ENCODE measurements around the gene NDUFAF3. TPM values are rescaled to one million over a fixed set of nuclear protein-coding genes. Genes with fewer than 3 reads are reported as not detected.

The NDUFAF3 gene
- total and polyA plus RNA-seq, 2 donors (not counting 3 experiments of a cell fraction or from before 2014, with no cell fraction given) = 91.1 to 91.4 TPM

- TF ChIP-seq POLR2A (IDR thresholded peaks at IDR 0.05; ENCODE audit: low read depth, low read length) = no peak
- TF ChIP-seq MYC (IDR thresholded peaks at IDR 0.05; ENCODE audit: low read depth, low read length) = no peak
- Histone ChIP-seq H3K9ac (replicated peaks; ENCODE audit: extremely low read depth, insufficient read depth, low read length) (no peak overlapping the region), H3K9me1 (replicated peaks; ENCODE audit: control insufficient read depth, extremely low read depth, insufficient read depth, low read length) (no peaks in the 10 kb centered on the region), H3K36me3 (ENCODE audit: control insufficient read depth in 2 of 2, extremely low read depth in 1 of 2, insufficient read depth in 2 of 2, low read length in 2 of 2) (peaks cover 26 to 36% of the 10 kb centered on the region in 2 experiments), H3K4me2 (ENCODE audit: insufficient read depth, low read length) (no peak overlapping the region), H3K9me3 (replicated peaks; ENCODE audit: control insufficient read depth, insufficient read depth, low read length) (no peaks in the 10 kb centered on the region), H2AFZ (ENCODE audit: low read depth, low read length) (no peak overlapping the region), H3K79me2 (ENCODE audit: control insufficient read depth, insufficient read depth, low read length) (no peaks in the 10 kb centered on the region), H3K4me3 (replicated peaks in 1 of 3; ENCODE audit: insufficient read depth in 1 of 3, low read depth in 1 of 3, low read length in 3 of 3) (no peak overlapping the region), H3K27me3 (ENCODE audit: control insufficient read depth in 2 of 2, insufficient read depth in 2 of 2, low read length in 2 of 2) (no peaks in the 10 kb centered on the region), H4K20me1 (replicated peaks; ENCODE audit: control insufficient read depth, extremely low read depth, insufficient read depth, low read length) (no peaks in the 10 kb centered on the region), H3K27ac (ENCODE audit: insufficient read depth, low read depth, low read length) (no peak overlapping the region), H3K4me1 (ENCODE audit: control insufficient read depth, extremely low read depth, insufficient read depth, low read length) (peaks cover 4% of the 10 kb centered on the region)
- dilution Hi-C loops (cut with MboI; ENCODE audit: extremely low pct_ligation_motif_present, low sequenced_read_pairs) (no loop called here), intact Hi-C loops (cut with micrococcal nuclease) (no loop called here)
- DNase-seq (ENCODE audit: low read depth, low spot score) (no peak), FAIRE-seq (no peak)
- ChIA-PET POLR2A (no interaction called here), CTCF (no interaction called here)
- no TSS peak for BruUV-seq (replicated peaks)
Measured at GRCh38 chr3:48982686-48983085, 39.2 kb upstream of the NDUFAF3 start.

GRCh38 chr3:48983096-48983495, 38.8 kb upstream of the NDUFAF3 start:
- H3K9me1 ChIP-seq (replicated peaks; ENCODE audit: control insufficient read depth, extremely low read depth, insufficient read depth, low read length) = no peaks in the 10 kb centered on the region
- no TSS peak for BruUV-seq (replicated peaks)
- no peak for FAIRE-seq
- no peaks in the 10 kb centered on the region for H3K27me3 ChIP-seq (ENCODE audit: control insufficient read depth in 2 of 2, insufficient read depth in 2 of 2, low read length in 2 of 2)
- no peak for TF ChIP-seq POLR2AphosphoS5 (IDR thresholded peaks at IDR 0.05; ENCODE audit: insufficient read depth, low read depth, low read length)
- TF ChIP-seq JUN (IDR thresholded peaks at IDR 0.05; ENCODE audit: borderline replicate concordance, insufficient read depth, insufficient read length, low read depth) = no peak
- TF ChIP-seq CTCF (IDR thresholded peaks at IDR 0.05; ENCODE audit: extremely low read depth in 1 of 2, insufficient read depth in 1 of 2, low read depth in 1 of 2, low read length in 2 of 2) = no peak
- no peak for TF ChIP-seq EZH2 (IDR thresholded peaks at IDR 0.05; ENCODE audit: borderline replicate concordance, low read depth, low read length, severe bottlenecking)
- TF ChIP-seq MAX (IDR thresholded peaks at IDR 0.05; ENCODE audit: insufficient read depth, insufficient read length) = no peak
- no peak for TF ChIP-seq FOS (IDR thresholded peaks at IDR 0.05; ENCODE audit: borderline replicate concordance, insufficient read depth, low read length)
- no peak for TF ChIP-seq MYC (IDR thresholded peaks at IDR 0.05; ENCODE audit: low read depth, low read length)
- TF ChIP-seq POLR2A (IDR thresholded peaks at IDR 0.05; ENCODE audit: low read depth, low read length) = no peak
- no peak for TF ChIP-seq GATA2 (IDR thresholded peaks at IDR 0.05; ENCODE audit: insufficient read depth, insufficient read length, low read depth, low read length)
- no peak for DNase-seq (ENCODE audit: low read depth, low spot score)
- CTCF ChIA-PET = no interaction called here
- no peak overlapping the region for H3K4me3 ChIP-seq (replicated peaks in 1 of 3; ENCODE audit: insufficient read depth in 1 of 3, low read depth in 1 of 3, low read length in 3 of 3)
- no peaks in the 10 kb centered on the region for H3K9me3 ChIP-seq (replicated peaks; ENCODE audit: control insufficient read depth, insufficient read depth, low read length)
- no peak overlapping the region for H3K4me2 ChIP-seq (ENCODE audit: insufficient read depth, low read length)
- H3K27ac ChIP-seq (ENCODE audit: insufficient read depth, low read depth, low read length) = no peak overlapping the region
- intact Hi-C loops (cut with micrococcal nuclease) = no loop called here
- peaks cover 4% of the 10 kb centered on the region for H3K4me1 ChIP-seq (ENCODE audit: control insufficient read depth, extremely low read depth, insufficient read depth, low read length)
- H4K20me1 ChIP-seq (replicated peaks; ENCODE audit: control insufficient read depth, extremely low read depth, insufficient read depth, low read length) = no peaks in the 10 kb centered on the region
- POLR2A ChIA-PET = no interaction called here
- dilution Hi-C loops (cut with MboI; ENCODE audit: extremely low pct_ligation_motif_present, low sequenced_read_pairs) = no loop called here
- no peak overlapping the region for H2AFZ ChIP-seq (ENCODE audit: low read depth, low read length)
- H3K36me3 ChIP-seq (ENCODE audit: control insufficient read depth in 2 of 2, extremely low read depth in 1 of 2, insufficient read depth in 2 of 2, low read length in 2 of 2) = peaks cover 22 to 35% of the 10 kb centered on the region in 2 experiments
- H3K79me2 ChIP-seq (ENCODE audit: control insufficient read depth, insufficient read depth, low read length) = no peaks in the 10 kb centered on the region
- no peak overlapping the region for H3K9ac ChIP-seq (replicated peaks; ENCODE audit: extremely low read depth, insufficient read depth, low read length)
